ENCODE data around the gene WDR18. TPM values are rescaled to one million over a fixed set of nuclear protein-coding genes. Genes with fewer than 3 reads are reported as not detected.

The WDR18 gene
- total RNA-seq, 1 experiment from 2014 or later: 44.0 TPM

DNA sequence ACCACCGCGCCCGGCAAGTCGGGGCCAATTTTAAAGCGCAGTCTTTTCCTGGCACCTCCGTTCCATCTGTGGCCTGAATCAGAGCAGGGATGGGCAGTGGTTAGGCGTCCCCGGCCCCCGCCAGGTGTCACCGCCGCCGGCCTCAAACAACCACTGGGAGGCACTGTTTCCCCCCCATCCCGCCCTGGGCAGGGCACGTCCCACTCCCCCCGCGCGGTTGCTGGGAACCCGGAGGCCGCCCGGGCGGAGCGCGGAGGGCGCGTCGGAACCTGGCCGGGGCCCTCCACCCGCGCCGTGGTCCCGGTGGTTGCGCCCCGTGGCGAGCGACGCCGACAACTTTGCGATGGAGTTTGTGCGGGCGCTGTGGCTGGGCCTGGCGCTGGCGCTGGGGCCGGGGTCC, 15.9 kb downstream of the WDR18 start, which contains the start of gene GRIN3B:
GRIN3B (plus strand) TSS at position 325 of the 400 bp plus-strand sequence; CDS start at position 344, 19 bp downstream.
- ChIA-PET POLR2A (no interaction called here), CTCF (no interaction called here)
- H3K27ac ChIP-seq (ENCODE audit: low read length): no peak within 1 kb of the TSS
- peak; percentile 66 for ATAC-seq
- intact Hi-C loops (cut with micrococcal nuclease; ENCODE audit: unreplicated experiment): no loop called here
- DNase-seq (ENCODE audit: low read depth, low spot score): no peak
- in situ Hi-C loops (cut with HindIII; ENCODE audit: low pct_unique_long_range_greater_than_20kb, low sequenced_read_pairs): no loop called here
- no peaks in the 10 kb centered on the region for H3K9me3 ChIP-seq (ENCODE audit: control insufficient read depth, insufficient read depth, low read depth, low read length)
- H3K4me3 ChIP-seq (ENCODE audit: low read depth in 2 of 2, low read length in 2 of 2): peak within 1 kb of the TSS; percentile 30 to 41
- TF ChIP-seq SIN3A (IDR thresholded peaks at IDR 0.05; ENCODE audit: borderline replicate concordance, insufficient read depth, low read depth, low read length) (0 out of 2 replicates have a peak, but pooled peaks have one; percentile 34), POLR2AphosphoS5 (IDR thresholded peaks at IDR 0.05; ENCODE audit: low read depth, low read length) (no peak)
- TF ChIP-seq, protein P1, sequence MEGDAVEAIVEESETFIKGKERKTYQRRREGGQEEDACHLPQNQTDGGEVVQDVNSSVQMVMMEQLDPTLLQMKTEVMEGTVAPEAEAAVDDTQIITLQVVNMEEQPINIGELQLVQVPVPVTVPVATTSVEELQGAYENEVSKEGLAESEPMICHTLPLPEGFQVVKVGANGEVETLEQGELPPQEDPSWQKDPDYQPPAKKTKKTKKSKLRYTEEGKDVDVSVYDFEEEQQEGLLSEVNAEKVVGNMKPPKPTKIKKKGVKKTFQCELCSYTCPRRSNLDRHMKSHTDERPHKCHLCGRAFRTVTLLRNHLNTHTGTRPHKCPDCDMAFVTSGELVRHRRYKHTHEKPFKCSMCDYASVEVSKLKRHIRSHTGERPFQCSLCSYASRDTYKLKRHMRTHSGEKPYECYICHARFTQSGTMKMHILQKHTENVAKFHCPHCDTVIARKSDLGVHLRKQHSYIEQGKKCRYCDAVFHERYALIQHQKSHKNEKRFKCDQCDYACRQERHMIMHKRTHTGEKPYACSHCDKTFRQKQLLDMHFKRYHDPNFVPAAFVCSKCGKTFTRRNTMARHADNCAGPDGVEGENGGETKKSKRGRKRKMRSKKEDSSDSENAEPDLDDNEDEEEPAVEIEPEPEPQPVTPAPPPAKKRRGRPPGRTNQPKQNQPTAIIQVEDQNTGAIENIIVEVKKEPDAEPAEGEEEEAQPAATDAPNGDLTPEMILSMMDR (IDR thresholded peaks at IDR 0.05): peak; percentile 86
- no TSS peak for BruUV-seq (replicated peaks)
- no peaks in the 10 kb centered on the region for H3K27me3 ChIP-seq (ENCODE audit: control insufficient read depth, insufficient read depth, low read length)
- H3K4me1 ChIP-seq (ENCODE audit: control insufficient read depth, insufficient read depth, low read length): peaks cover 7% of the 10 kb centered on the region
- no peaks in the 10 kb centered on the region for H3K36me3 ChIP-seq (ENCODE audit: control insufficient read depth, insufficient read depth, low read length)

DNA sequence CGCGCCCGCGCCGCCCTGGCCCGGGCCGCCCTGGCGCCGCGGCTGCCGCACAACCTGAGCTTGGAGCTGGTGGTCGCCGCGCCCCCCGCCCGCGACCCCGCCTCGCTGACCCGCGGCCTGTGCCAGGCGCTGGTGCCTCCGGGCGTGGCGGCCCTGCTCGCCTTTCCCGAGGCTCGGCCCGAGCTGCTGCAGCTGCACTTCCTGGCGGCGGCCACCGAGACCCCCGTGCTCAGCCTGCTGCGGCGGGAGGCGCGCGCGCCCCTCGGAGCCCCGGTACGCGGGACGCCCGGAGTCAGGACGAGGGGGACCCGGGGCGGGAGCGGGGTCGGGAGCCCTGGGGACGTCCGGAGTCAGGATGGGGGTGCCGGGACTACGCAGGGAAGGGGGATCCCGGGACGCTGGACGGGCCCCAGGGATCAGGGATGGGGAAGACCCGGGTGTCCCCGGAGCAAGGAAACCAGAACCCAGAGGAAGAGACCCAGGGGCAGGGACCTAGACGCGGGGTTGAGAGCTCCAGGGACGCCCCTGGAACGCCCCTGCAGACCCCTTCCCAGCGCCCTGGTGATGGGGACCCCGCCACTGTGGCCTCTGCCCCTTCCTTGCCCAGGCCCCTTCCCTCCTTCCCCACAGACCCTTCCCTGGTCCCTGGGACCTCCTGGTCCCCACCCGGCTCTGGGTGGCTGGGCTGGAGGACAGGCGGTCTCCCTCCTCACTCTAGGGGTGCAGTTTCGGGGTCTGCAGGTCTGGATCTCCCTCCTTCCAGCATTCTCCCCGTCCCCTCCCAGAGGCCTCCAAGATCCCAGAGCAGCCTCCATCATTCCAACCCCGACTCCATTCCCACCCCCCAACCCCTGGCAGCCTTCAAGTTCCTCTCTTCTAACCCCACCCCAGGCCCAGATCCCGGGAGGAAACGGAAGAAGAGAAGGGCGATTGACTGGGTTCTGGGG, 16.7 kb downstream of the WDR18 start:
- Histone ChIP-seq H3K27ac (ENCODE audit: low read length) (no peak overlapping the region), H3K36me3 (ENCODE audit: control insufficient read depth, insufficient read depth, low read length) (no peaks in the 10 kb centered on the region), H3K4me1 (ENCODE audit: control insufficient read depth, insufficient read depth, low read length) (0 out of 2 replicates have a peak, but pooled peaks cover 3% of the 10 kb centered on the region), H3K27me3 (ENCODE audit: control insufficient read depth, insufficient read depth, low read length) (no peaks in the 10 kb centered on the region), H3K9me3 (ENCODE audit: control insufficient read depth, insufficient read depth, low read depth, low read length) (no peaks in the 10 kb centered on the region), H3K4me3 (ENCODE audit: low read depth in 2 of 2, low read length in 2 of 2) (peak overlapping the region; percentile 30 to 41)
- CTCF ChIA-PET: interaction anchor here (0.5 to 0.7 kb wide), 2 partner anchors 35 to 176 kb away, joined by 3 read pairs; no protein-coding TSS in a partner anchor
- TF ChIP-seq SIN3A (IDR thresholded peaks at IDR 0.05; ENCODE audit: borderline replicate concordance, insufficient read depth, low read depth, low read length): no peak
- no peak for TF ChIP-seq POLR2AphosphoS5 (IDR thresholded peaks at IDR 0.05; ENCODE audit: low read depth, low read length)
- no peak for TF ChIP-seq TCF7L2 (IDR thresholded peaks at IDR 0.05; ENCODE audit: low read depth, low read length)
- TF ChIP-seq, protein P1 (IDR thresholded peaks at IDR 0.05): no peak
- no peak for TF ChIP-seq REST (IDR thresholded peaks at IDR 0.05; ENCODE audit: insufficient read depth in 1 of 2, low read depth in 2 of 2, low read length in 1 of 2)
- in situ Hi-C loops (cut with HindIII; ENCODE audit: low pct_unique_long_range_greater_than_20kb, low sequenced_read_pairs) (no loop called here), intact Hi-C loops (cut with micrococcal nuclease; ENCODE audit: unreplicated experiment) (no loop called here)
- DNase-seq (ENCODE audit: low read depth, low spot score) (no peak), ATAC-seq (peak; percentile 21; the same call in 1 of the 2 replicates)
- BruUV-seq (replicated peaks): no TSS peak
- POLR2A ChIA-PET: no interaction called here
